G401 (cell line): Measurements from ENCODE around the gene KIAA1328. TPM values are rescaled to one million over a fixed set of nuclear protein-coding genes. Genes with fewer than 3 reads are reported as not detected.
"Not testable (repeated sequence)": the region's sequence is repeated elsewhere in the genome, so short reads cannot be mapped to it uniquely, and the experiment has no call there.

Source experiments
- DNase-seq: peaks from one replicate; pipeline ENCODE4 v3.0.0-alpha.2; 2015; ENCODE audit warnings: low spot score
- in situ Hi-C: cut with HindIII; loops from 2 replicates; pipeline ENCODE4 v1.10.0; 2016; ENCODE audit warnings: low sequenced_read_pairs, mixed read lengths
- total RNA-seq: library from RNA; depleted of rRNA; stranded (reverse); fragments of >200 nt; shearing (Covaris generic); gene quantifications from 2 replicates; pipeline ENCODE4 v1.2.3, GENCODE V29; 2014; rRNA removed

KIAA1328 gene
- 3.6 and 3.8 TPM in 2 replicates for total RNA-seq

- in situ Hi-C loops, result no loop called here
- peak; percentile 92 for DNase-seq
Measured at GRCh38 chr18:36828630-36829361, at the start of gene KIAA1328, which contains the start of gene TPGS2. KIAA1328 (plus strand) TSS chr18:36829127; CDS start chr18:36829139, 12 bp downstream. TPGS2 (minus strand) TSS chr18:36829002; CDS start chr18:36828767, 235 bp downstream.

- in situ Hi-C loops, result no loop called here
- DNase-seq, result no peak
Measured at GRCh38 chr18:36780748-36781147, 48.2 kb upstream of the KIAA1328 start.

GRCh38 chr18:36782710-36783109 lies 46.2 kb upstream of the KIAA1328 start:
- in situ Hi-C loops, result no loop called here
- DNase-seq, result no peak

GRCh38 chr18:36783792-36784191 lies 45.1 kb upstream of the KIAA1328 start:
- DNase-seq, result no peak
- in situ Hi-C loops, result no loop called here

GRCh38 chr18:36786686-36787085 lies 42.2 kb upstream of the KIAA1328 start:
- in situ Hi-C loops, result no loop called here
- DNase-seq, result no peak

GRCh38 chr18:36792634-36793283 lies 36.2 kb upstream of the KIAA1328 start:
- no peak for DNase-seq
- in situ Hi-C loops, result no loop called here

GRCh38 chr18:36798738-36799473 lies 30.0 kb upstream of the KIAA1328 start:
- in situ Hi-C loops, result no loop called here
- DNase-seq, result no peak

- in situ Hi-C loops, result no loop called here
Measured at GRCh38 chr18:36805105-36805504, 23.8 kb upstream of the KIAA1328 start.

GRCh38 chr18:36808681-36809080 lies 20.2 kb upstream of the KIAA1328 start:
- DNase-seq, result no peak
- in situ Hi-C loops, result no loop called here

More at GRCh38 chr18:36805105-36805504, 23.8 kb upstream of the KIAA1328 start:
- no peak for DNase-seq

GRCh38 chr18:36809590-36810381 lies 19.1 kb upstream of the KIAA1328 start:
- in situ Hi-C loops, result no loop called here
- peak; percentile 89 for DNase-seq

GRCh38 chr18:36811430-36811829 lies 17.5 kb upstream of the KIAA1328 start:
- in situ Hi-C loops, result no loop called here
- no peak for DNase-seq

- in situ Hi-C loops, result no loop called here
- DNase-seq, result no peak
Measured at GRCh38 chr18:36811955-36812354, 17.0 kb upstream of the KIAA1328 start.

GRCh38 chr18:36812678-36813077 lies 16.2 kb upstream of the KIAA1328 start:
- in situ Hi-C loops, result no loop called here
- DNase-seq, result no peak

GRCh38 chr18:36813101-36813775 lies 15.7 kb upstream of the KIAA1328 start:
- no peak for DNase-seq
- in situ Hi-C loops, result no loop called here

- in situ Hi-C loops, result no loop called here
- DNase-seq, result no peak
Measured at GRCh38 chr18:36813824-36814223, 15.1 kb upstream of the KIAA1328 start.

- no peak for DNase-seq
- in situ Hi-C loops, result no loop called here
Measured at GRCh38 chr18:36814994-36815393, 13.9 kb upstream of the KIAA1328 start.

GRCh38 chr18:36816096-36816495 lies 12.8 kb upstream of the KIAA1328 start:
- in situ Hi-C loops, DNase-seq: not testable (repeated sequence)

GRCh38 chr18:36817039-36817438 lies 11.9 kb upstream of the KIAA1328 start:
- in situ Hi-C loops, result no loop called here
- no peak for DNase-seq

- no peak for DNase-seq
- in situ Hi-C loops, result no loop called here
Measured at GRCh38 chr18:36818652-36819051, 10.3 kb upstream of the KIAA1328 start.
